Stimulated activated CD4-positive, alpha-beta T cell treated with anti-CD3 and anti-CD28 coated beads, Interleukin-12 subunit alpha, Interleukin-12 subunit beta, amount 100 ng/mL, for 24 hours (primary cell): ENCODE data around the gene SHISAL1.

Experiments
- DNase-seq, 2 experiments: peaks; one replicate each; pipeline ENCODE4 v3.0.0-alpha.2; 2020; ENCODE audit warnings: low read depth in 2 of 2

SHISAL1 gene

GRCh38 chr22:44278243-44279068 is 34.3 kb downstream of the SHISAL1 start:
- DNase-seq = no peak

- DNase-seq = no peak
These were observed 35.2 kb downstream of the SHISAL1 start for GRCh38 chr22:44277386-44278135.

- no peak for DNase-seq
These were observed 35.9 kb downstream of the SHISAL1 start for GRCh38 chr22:44276706-44277356.

GRCh38 chr22:44276041-44276440 is 36.7 kb downstream of the SHISAL1 start:
- DNase-seq = no peak

- DNase-seq = no peak
These were observed 37.1 kb downstream of the SHISAL1 start for GRCh38 chr22:44275631-44275995.

GRCh38 chr22:44274918-44275630 is 37.7 kb downstream of the SHISAL1 start:
- DNase-seq = no peak

GRCh38 chr22:44273175-44273574 is 39.6 kb downstream of the SHISAL1 start:
- no peak for DNase-seq

GRCh38 chr22:44272401-44272771 is 40.4 kb downstream of the SHISAL1 start:
- no peak for DNase-seq

GRCh38 chr22:44271732-44272400 is 40.9 kb downstream of the SHISAL1 start:
- DNase-seq = no peak

- DNase-seq = no peak
These were observed 41.7 kb downstream of the SHISAL1 start for GRCh38 chr22:44271010-44271500.

- no peak for DNase-seq
These were observed 42.2 kb downstream of the SHISAL1 start for GRCh38 chr22:44270556-44270880.

GRCh38 chr22:44269757-44270555 is 42.8 kb downstream of the SHISAL1 start:
- DNase-seq = no peak

- no peak for DNase-seq
These were observed 43.6 kb downstream of the SHISAL1 start for GRCh38 chr22:44269117-44269498.

GRCh38 chr22:44268431-44269116 is 44.2 kb downstream of the SHISAL1 start:
- no peak for DNase-seq

- no peak for DNase-seq
These were observed 44.9 kb downstream of the SHISAL1 start for GRCh38 chr22:44267856-44268255.

- DNase-seq = no peak
These were observed 45.7 kb downstream of the SHISAL1 start for GRCh38 chr22:44266796-44267760.

GRCh38 chr22:44263547-44263946 is 49.2 kb downstream of the SHISAL1 start:
- DNase-seq = no peak

- DNase-seq = no peak
These were observed 50.7 kb downstream of the SHISAL1 start for GRCh38 chr22:44261861-44262595.
